Naive B cell (primary cell): ENCODE data around the gene B3GNT2. TPM values are rescaled to one million over a fixed set of nuclear protein-coding genes. Genes with fewer than 3 reads are reported as not detected.
A peak's percentile ranks its signal among the peaks of the same experiment; 100 is the strongest.
"Not testable (repeated sequence)": the region's sequence is repeated elsewhere in the genome, so short reads cannot be mapped to it uniquely, and the experiment has no call there.

Experiments
- ATAC-seq, 2 donors: fragments of 150-1000 bp; cut with Tn5 transposase; 2 replicates each; pipeline ENCODE4 v1.10.0; 2021; ENCODE audit warnings: low read depth in 2 of 2, mild to moderate bottlenecking in 2 of 2, moderate library complexity in 2 of 2
- DNase-seq: peaks from one replicate; pipeline ENCODE4 v3.0.0; 2022
- H3K27ac Mint-ChIP-seq, 6 donors: one replicate each; pipeline ENCODE4 v1.8.0; 2020 to 2022; ENCODE audit warnings: mild to moderate bottlenecking in 6 of 6, mixed read lengths in 6 of 6, moderate library complexity in 5 of 6, inconsistent platforms in 2 of 6
- H3K27me3 Mint-ChIP-seq, 3 donors: one replicate each; pipeline ENCODE4 v1.8.0; 2021 to 2022; ENCODE audit warnings: mixed read lengths in 3 of 3, mild to moderate bottlenecking in 1 of 3
- H3K36me3 Mint-ChIP-seq, 2 donors: one replicate each; pipeline ENCODE4 v1.8.0; 2020 to 2022; ENCODE audit warnings: mixed read lengths in 2 of 2, inconsistent platforms in 1 of 2, mild to moderate bottlenecking in 1 of 2
- H3K4me1 Mint-ChIP-seq, 3 donors: one replicate each; pipeline ENCODE4 v1.8.0; 2020 to 2022; ENCODE audit warnings: mixed read lengths in 3 of 3, inconsistent platforms in 1 of 3, mild to moderate bottlenecking in 1 of 3, moderate library complexity in 1 of 3
- H3K4me3 Mint-ChIP-seq, 8 donors: one replicate each; pipeline ENCODE4 v1.8.0; 2020 to 2022; ENCODE audit warnings: mild to moderate bottlenecking in 8 of 8, mixed read lengths in 8 of 8, moderate library complexity in 8 of 8, inconsistent platforms in 2 of 8
- H3K9me3 Mint-ChIP-seq, 7 donors: one replicate each; pipeline ENCODE4 v1.8.0; 2020 to 2022; ENCODE audit warnings: mixed read lengths in 7 of 7, mild to moderate bottlenecking in 5 of 7, inconsistent platforms in 2 of 7, moderate library complexity in 1 of 7
- polyA plus RNA-seq, 6 donors: library from polyadenylated mRNA; unstranded; fragments of 300-500 nt; fragmentation: Illumina TruSeq; gene quantifications; one replicate each; pipeline ENCODE4 v1.2.3, GENCODE V29; 2021; ENCODE audit warnings: low read depth in 6 of 6

B3GNT2 gene
- polyA plus RNA-seq, 6 donors from 2014 or later = 24.8 to 43.4 (median 36.5) TPM

- H3K36me3 Mint-ChIP-seq = no peaks in the 10 kb centered on the region
- ATAC-seq (no peak), DNase-seq (no peak)
- H3K9me3 Mint-ChIP-seq = no peaks in the 10 kb centered on the region
- H3K27ac Mint-ChIP-seq = no peak overlapping the region
- no peaks in the 10 kb centered on the region for H3K27me3 Mint-ChIP-seq
- H3K4me3 Mint-ChIP-seq = no peak overlapping the region
- H3K4me1 Mint-ChIP-seq = no peaks in the 10 kb centered on the region
Measured at GRCh38 chr2:62243983-62244382, 48.1 kb downstream of the B3GNT2 start.

- Mint-ChIP-seq H3K36me3 (no peaks in the 10 kb centered on the region), H3K9me3 (peaks cover 0 to 6% (median 0%) of the 10 kb centered on the region in 7 donors), H3K4me3 (no peak overlapping the region), H3K27me3 (no peaks in the 10 kb centered on the region), H3K27ac (peak overlapping the region in 1 of 6 donors; percentile 48), H3K4me1 (no peaks in the 10 kb centered on the region)
- DNase-seq (no peak), ATAC-seq (no peak)
Measured at GRCh38 chr2:62248226-62248625, 52.3 kb downstream of the B3GNT2 start.

GRCh38 chr2:62250239-62250638 is 54.3 kb downstream of the B3GNT2 start:
- DNase-seq (no peak), ATAC-seq (no peak)
- H3K36me3 Mint-ChIP-seq = peaks cover 0 to 4% of the 10 kb centered on the region in 2 donors
- H3K4me1 Mint-ChIP-seq = peaks cover 0 to 2% (median 0%) of the 10 kb centered on the region in 3 donors
- H3K27me3 Mint-ChIP-seq = no peaks in the 10 kb centered on the region
- H3K4me3 Mint-ChIP-seq = no peak overlapping the region
- H3K9me3 Mint-ChIP-seq = peaks cover 0 to 6% (median 3%) of the 10 kb centered on the region in 7 donors
- peak overlapping the region in 1 of 6 donors; percentile 15 for H3K27ac Mint-ChIP-seq

GRCh38 chr2:62254424-62255266 is 58.7 kb downstream of the B3GNT2 start:
- H3K36me3 Mint-ChIP-seq = peaks cover 0 to 4% of the 10 kb centered on the region in 2 donors
- no peak for ATAC-seq
- no peaks in the 10 kb centered on the region for H3K27me3 Mint-ChIP-seq
- DNase-seq = no peak
- H3K27ac Mint-ChIP-seq = no peak overlapping the region
- peaks cover 0 to 6% (median 3%) of the 10 kb centered on the region in 7 donors for H3K9me3 Mint-ChIP-seq
- H3K4me3 Mint-ChIP-seq = no peak overlapping the region
- H3K4me1 Mint-ChIP-seq = peaks cover 0 to 4% (median 2%) of the 10 kb centered on the region in 3 donors

- Mint-ChIP-seq H3K9me3 (peaks cover 0 to 4% (median 3%) of the 10 kb centered on the region in 7 donors), H3K27ac (peak overlapping the region in 1 of 6 donors; percentile 33), H3K36me3 (peaks cover 0 to 4% of the 10 kb centered on the region in 2 donors), H3K4me3 (no peak overlapping the region), H3K27me3 (no peaks in the 10 kb centered on the region), H3K4me1 (peaks cover 0 to 9% (median 2%) of the 10 kb centered on the region in 3 donors)
- no peak for ATAC-seq
- no peak for DNase-seq
Measured at GRCh38 chr2:62257466-62257865, 61.6 kb downstream of the B3GNT2 start.

GRCh38 chr2:62263076-62263715 is 67.3 kb downstream of the B3GNT2 start:
- DNase-seq = no peak
- Mint-ChIP-seq H3K4me3 (no peak overlapping the region), H3K27me3 (no peaks in the 10 kb centered on the region), H3K27ac (peak overlapping the region in 4 of 6 donors; percentile 6 to 62 (median 16)), H3K4me1 (peaks cover 4 to 11% (median 5%) of the 10 kb centered on the region in 3 donors), H3K36me3 (peaks cover 0 to 3% of the 10 kb centered on the region in 2 donors), H3K9me3 (no peaks in the 10 kb centered on the region)
- ATAC-seq = no peak

GRCh38 chr2:62264186-62264585 is 68.3 kb downstream of the B3GNT2 start:
- Mint-ChIP-seq H3K27me3 (peaks cover 0 to 4% (median 0%) of the 10 kb centered on the region in 3 donors), H3K9me3 (peaks cover 0 to 5% (median 2%) of the 10 kb centered on the region in 7 donors), H3K36me3 (peaks cover 3 to 8% of the 10 kb centered on the region in 2 donors), H3K4me3 (no peak overlapping the region), H3K27ac (peak overlapping the region in 1 of 6 donors; percentile 70), H3K4me1 (peaks cover 4 to 11% (median 5%) of the 10 kb centered on the region in 3 donors)
- ATAC-seq (no peak), DNase-seq (no peak)

- H3K4me1 Mint-ChIP-seq = peaks cover 4 to 11% (median 5%) of the 10 kb centered on the region in 3 donors
Measured at GRCh38 chr2:62265106-62265505, 69.2 kb downstream of the B3GNT2 start.

GRCh38 chr2:62266433-62267038 is 70.6 kb downstream of the B3GNT2 start:
- H3K4me3 Mint-ChIP-seq = no peak overlapping the region
- ATAC-seq = no peak
- peak overlapping the region in 2 of 6 donors; percentile 25 to 79 for H3K27ac Mint-ChIP-seq

More at GRCh38 chr2:62265106-62265505, 69.2 kb downstream of the B3GNT2 start:
- peaks cover 0 to 5% (median 2%) of the 10 kb centered on the region in 7 donors for H3K9me3 Mint-ChIP-seq
- no peak for DNase-seq
- peak overlapping the region in 2 of 6 donors; percentile 68 to 86 for H3K27ac Mint-ChIP-seq
- ATAC-seq = no peak
- no peak overlapping the region for H3K4me3 Mint-ChIP-seq
- H3K36me3 Mint-ChIP-seq = peaks cover 3 to 8% of the 10 kb centered on the region in 2 donors
- H3K27me3 Mint-ChIP-seq = peaks cover 0 to 4% (median 0%) of the 10 kb centered on the region in 3 donors

GRCh38 chr2:62267696-62268095 is 71.8 kb downstream of the B3GNT2 start:
- Mint-ChIP-seq H3K4me1 (peaks cover 4 to 6% (median 5%) of the 10 kb centered on the region in 3 donors), H3K4me3 (no peak overlapping the region), H3K27me3 (peaks cover 0 to 4% (median 0%) of the 10 kb centered on the region in 3 donors), H3K36me3 (peaks cover 3 to 8% of the 10 kb centered on the region in 2 donors), H3K9me3 (peaks cover 0 to 5% (median 2%) of the 10 kb centered on the region in 7 donors), H3K27ac (no peak overlapping the region)
- ATAC-seq (no peak), DNase-seq (no peak)

More at GRCh38 chr2:62266433-62267038, 70.6 kb downstream of the B3GNT2 start:
- Mint-ChIP-seq H3K9me3 (peaks cover 0 to 5% (median 2%) of the 10 kb centered on the region in 7 donors), H3K36me3 (peaks cover 3 to 8% of the 10 kb centered on the region in 2 donors), H3K27me3 (peaks cover 0 to 4% (median 0%) of the 10 kb centered on the region in 3 donors), H3K4me1 (peaks cover 4 to 11% (median 5%) of the 10 kb centered on the region in 3 donors)
- DNase-seq = no peak

GRCh38 chr2:62268681-62269188 is 72.8 kb downstream of the B3GNT2 start:
- peak overlapping the region in 2 of 6 donors; percentile 17 to 79 for H3K27ac Mint-ChIP-seq
- not testable (repeated sequence) for H3K9me3 Mint-ChIP-seq, H3K27me3 Mint-ChIP-seq, H3K36me3 Mint-ChIP-seq, ATAC-seq, H3K4me3 Mint-ChIP-seq, DNase-seq, H3K4me1 Mint-ChIP-seq

- Mint-ChIP-seq H3K27me3 (peaks cover 0 to 4% (median 0%) of the 10 kb centered on the region in 3 donors), H3K27ac (peak overlapping the region in 1 of 6 donors; percentile 76), H3K9me3 (peaks cover 0 to 5% (median 2%) of the 10 kb centered on the region in 7 donors), H3K4me3 (no peak overlapping the region), H3K4me1 (no peaks in the 10 kb centered on the region), H3K36me3 (peaks cover 3 to 8% of the 10 kb centered on the region in 2 donors)
- ATAC-seq (no peak), DNase-seq (no peak)
Measured at GRCh38 chr2:62270728-62271127, 74.8 kb downstream of the B3GNT2 start.
